ENCODE results near the gene MYBPC3.

MYBPC3 gene

DNA sequence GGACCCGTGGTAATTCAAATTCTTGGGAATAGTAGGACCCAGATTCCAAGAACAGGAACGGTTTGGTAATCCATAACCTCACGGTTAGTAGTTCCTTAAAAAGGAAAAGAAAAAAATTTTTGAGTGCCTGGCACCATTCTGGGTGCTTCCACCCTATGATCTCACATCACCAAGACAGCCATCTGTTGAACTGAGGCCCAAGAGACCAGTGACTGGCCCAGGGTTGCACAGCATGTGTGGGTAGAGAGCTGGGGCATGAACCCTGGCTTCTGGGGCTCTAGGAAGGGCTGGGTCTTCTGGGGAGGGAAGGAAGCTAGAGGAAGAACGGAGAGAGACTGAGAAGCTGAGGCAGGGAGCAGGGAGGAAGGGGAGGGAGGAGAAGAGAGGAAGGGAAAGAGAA is 30.6 kb upstream of the MYBPC3 start:
- no peak for DNase-seq

- no peak for DNase-seq
Measured at GRCh38 chr11:47380078-47380477, 27.6 kb upstream of the MYBPC3 start.

DNA sequence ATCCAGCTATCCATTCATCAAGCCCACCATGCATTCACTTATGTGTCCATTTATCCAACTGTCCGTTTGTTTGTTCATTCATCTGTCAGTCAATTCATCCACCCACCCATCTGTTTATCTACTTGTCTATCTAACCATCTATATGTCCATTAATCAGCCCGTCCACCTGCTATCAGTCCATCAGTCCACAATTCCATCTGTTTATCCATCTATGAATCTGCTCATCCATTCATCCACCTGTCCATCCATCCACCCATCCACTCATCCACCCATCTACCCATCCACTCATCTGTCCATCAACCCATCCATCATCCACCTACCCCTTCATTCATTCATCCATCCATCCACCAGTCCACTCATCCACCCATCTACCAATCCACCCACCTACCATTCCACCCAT is 26.8 kb upstream of the MYBPC3 start:
- DNase-seq = no peak

GRCh38 chr11:47378836-47379170 is 26.3 kb upstream of the MYBPC3 start:
- no peak for DNase-seq

- no peak for DNase-seq
Measured at GRCh38 chr11:47378010-47378835, 25.7 kb upstream of the MYBPC3 start, which contains the start of gene SPI1. Gene SPI1 (minus strand): TSS chr11:47378547. CDS start chr11:47378353, 194 bp downstream.

GRCh38 chr11:47377571-47378009 is 25.1 kb upstream of the MYBPC3 start:
- no peak for DNase-seq

- no peak for DNase-seq
Measured at GRCh38 chr11:47376525-47377371, 24.2 kb upstream of the MYBPC3 start.

DNA sequence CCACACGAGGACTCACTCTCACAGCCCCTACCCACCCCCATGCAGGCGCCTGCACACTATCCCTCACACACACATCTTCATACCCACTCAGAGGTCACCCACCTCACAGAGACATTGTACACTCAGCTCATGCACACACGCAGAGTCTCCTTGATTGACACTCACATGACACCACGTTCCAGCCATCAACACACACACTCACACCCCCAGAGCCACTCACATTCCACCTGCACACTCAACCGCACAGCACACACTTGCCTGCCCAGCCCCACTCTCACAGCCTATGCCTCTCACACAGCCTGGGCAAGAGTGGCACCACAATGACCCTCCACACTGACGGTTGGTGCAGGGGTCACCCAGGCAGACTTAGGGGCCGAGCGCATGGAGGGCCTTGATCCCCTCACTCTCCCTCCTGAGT is 23.6 kb upstream of the MYBPC3 start:
- no peak for DNase-seq

DNA sequence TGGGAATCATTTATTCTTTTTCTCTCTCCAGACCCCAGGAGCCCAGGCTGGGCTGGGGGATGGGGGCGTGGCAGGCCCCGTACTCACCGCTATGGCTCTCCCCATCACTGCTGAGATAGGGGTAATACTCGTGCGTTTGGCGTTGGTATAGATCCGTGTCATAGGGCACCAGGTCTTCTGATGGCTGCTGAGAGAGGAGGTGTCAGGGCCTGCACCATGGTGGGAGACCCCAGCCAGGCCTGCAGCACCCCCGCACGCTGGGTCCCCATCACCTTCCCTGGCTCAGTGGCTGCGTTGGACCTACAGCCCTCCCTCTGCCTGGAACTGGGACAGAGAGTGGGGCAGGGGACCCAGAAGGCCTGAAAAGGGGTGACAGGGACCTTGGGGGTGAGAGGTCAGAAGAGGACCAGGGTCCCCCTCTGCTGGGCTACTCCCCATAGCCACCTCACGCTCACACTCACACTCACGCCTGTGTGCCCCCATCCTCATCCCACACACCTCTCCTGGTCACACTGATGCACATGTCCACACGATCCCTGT is 23.1 kb upstream of the MYBPC3 start:
- no peak for DNase-seq

DNA sequence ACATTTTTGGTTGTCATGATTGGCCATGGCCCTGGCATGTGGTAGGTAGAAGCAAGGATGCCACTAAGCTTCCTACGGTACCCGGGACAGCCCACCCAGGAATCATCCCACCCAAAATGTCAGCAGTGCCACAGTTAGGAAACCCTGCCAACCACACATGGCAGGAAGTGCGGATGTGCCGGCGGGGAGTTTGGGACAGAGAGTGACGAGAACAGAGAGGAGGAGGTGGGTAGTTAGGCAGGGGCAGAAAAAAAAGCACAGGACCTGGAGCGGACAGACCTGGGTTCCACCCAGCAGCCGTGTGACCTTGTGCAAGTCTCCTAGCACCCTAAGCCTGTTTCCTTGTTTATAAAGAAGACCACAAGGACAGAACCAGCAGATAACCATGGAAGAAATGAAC is 22.5 kb upstream of the MYBPC3 start:
- no peak for DNase-seq

GRCh38 chr11:47374720-47375019 is 22.2 kb upstream of the MYBPC3 start:
- no peak for DNase-seq

GRCh38 chr11:47373876-47374719 is 21.6 kb upstream of the MYBPC3 start:
- DNase-seq = peak; percentile 71 to 80 (median 79)

GRCh38 chr11:47372422-47372821 is 19.9 kb upstream of the MYBPC3 start:
- DNase-seq = no peak

DNA sequence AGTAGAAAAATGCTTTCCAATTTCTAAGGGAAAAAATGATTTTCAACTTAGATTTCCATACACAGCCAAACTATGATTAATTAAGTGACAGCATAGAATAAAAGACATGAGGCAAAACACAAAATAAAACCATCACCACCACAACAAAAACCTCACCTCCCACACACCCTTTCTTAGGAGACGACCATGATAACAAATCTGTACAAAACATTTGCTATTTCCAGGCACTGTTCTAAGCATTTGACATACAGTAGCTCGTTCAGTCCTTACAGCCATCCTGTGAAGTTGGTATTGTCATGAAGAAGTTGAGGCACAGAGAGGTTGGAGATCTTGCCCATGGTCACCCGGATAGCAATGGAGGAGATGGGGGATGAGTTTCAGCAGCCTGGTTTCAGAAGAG is 17.2 kb upstream of the MYBPC3 start:
- no peak for DNase-seq

DNA sequence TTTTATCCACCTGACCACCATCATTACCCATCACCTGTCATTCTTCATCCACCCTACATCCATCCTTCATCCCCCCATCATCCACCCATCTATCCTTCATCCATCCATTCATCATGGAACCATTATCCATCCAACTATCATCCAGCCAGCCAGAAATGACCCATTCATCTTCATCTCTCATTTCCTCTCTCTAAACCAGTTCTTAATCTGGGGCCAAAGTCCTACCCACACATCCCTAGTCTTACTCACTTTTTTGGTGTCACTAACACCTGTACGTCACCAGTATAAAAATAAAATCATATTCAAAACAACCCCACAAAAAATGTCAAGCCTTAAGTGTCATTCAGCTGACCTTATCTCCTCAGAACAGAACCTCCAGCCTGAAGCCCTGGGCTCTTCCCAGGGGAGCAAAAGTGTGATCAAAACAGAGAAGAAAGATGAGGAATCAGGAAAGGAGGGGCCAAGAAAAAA is 13.6 kb upstream of the MYBPC3 start:
- DNase-seq = no peak

GRCh38 chr11:47361419-47361818 is 8.9 kb upstream of the MYBPC3 start:
- no peak for DNase-seq

DNA sequence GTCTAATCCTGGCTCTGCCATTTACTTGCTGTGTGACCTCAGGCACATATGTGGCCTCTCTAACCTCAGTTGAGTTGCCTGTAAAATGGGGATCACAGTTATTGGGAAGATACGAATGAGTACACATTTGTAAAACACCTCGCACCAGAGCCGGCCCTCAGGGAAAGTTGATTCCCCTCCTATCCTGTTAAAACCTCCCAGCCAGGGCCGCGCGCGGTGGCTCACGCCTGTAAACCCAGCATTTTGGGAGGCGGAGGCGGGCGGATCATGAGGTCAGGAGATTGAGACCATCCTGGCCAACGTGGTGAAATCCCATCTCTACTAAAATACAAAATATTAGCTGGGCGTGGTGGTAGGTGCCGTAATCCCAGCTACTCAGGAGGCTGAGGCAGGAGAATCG is 7.8 kb upstream of the MYBPC3 start:
- no peak for DNase-seq

DNA sequence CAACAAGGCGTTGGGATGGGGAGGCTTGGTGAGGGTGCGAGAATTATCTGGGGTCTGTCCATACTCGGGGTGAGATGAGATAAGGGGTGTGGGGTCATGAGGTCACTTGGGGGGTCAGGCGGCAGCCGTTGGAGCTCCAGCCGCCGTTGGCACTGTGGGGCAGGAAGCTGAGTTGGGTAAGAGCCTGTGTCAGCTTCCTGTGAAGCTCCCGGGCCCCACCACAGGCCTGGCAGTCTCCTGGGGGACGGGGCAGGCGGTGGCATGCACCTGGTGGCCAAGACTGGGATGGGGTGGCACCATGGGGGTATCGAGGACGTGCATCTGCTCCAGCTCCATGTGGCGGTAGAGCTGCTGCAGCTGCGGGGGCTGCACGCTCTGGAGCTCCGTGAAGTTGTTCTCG is 7.1 kb upstream of the MYBPC3 start:
- DNase-seq = no peak

- no peak for DNase-seq
Measured at GRCh38 chr11:47359162-47359561, 6.7 kb upstream of the MYBPC3 start.

DNA sequence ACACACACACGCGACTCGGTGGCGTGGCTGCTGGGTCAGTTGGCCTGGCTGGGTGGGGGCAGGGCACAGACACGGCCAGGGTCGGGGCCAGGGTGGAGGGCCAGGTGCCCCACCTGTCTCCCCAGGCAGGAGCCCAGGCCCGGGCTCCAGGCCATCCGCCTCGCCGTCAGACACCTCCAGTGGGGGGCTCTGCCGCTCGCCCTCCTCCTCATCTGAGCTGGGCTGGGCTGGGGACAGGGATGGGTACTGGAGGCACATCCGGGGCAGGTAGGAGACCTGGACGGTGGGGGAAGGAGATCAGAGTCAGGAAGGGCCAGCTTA is 6.2 kb upstream of the MYBPC3 start:
- DNase-seq = no peak

DNA sequence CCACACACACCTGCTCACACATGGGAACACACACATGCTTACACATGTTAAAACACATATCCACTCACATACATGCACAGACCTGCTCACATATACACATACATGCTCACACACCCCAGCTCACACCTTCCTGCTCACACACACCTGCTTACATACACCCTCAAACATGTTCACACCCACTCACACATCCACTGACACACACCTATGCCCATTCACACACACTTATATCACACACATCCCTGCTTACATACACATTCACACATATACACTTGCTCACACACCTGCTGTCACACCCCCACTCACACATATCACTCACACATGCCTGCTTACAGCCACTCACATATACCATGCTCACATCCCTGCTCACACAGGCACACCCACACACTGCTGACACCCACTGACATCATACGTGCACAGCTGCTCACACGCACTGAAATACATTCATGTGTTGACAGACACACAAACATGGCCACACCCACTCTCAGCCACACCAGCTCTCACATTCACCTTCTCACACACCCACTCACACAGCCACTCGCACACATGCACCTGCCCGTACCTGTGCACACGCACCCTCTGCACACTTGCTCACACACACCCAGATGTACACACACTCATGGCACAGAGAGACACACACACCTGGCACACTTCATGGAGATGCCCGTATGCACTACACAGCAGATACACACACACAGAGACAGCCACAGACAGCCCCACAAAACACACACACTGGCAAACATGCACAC is 5.7 kb upstream of the MYBPC3 start:
- no peak for DNase-seq

DNA sequence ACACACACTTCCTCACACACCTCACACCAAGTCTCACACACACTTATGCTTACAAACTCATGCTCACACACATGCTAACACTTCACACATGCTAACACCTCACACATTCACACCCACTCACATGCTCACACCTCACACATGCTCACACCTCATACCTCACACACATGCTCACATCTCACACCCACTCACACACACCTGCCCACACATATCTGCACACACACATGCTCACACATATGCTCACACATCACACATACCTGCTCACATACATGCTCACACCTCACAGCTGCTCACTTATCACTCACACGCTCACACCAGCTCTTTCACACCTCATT is 4.5 kb upstream of the MYBPC3 start:
- DNase-seq = no peak

Measured in activated CD4-positive, CD25-positive, alpha-beta regulatory T cell (primary cell).